Progenitor cell of endocrine pancreas (in vitro differentiated cells): ENCODE data around the gene MGAT4B. TPM values are rescaled to one million over a fixed set of nuclear protein-coding genes. Genes with fewer than 3 reads are reported as not detected.
A peak's percentile ranks its signal among the peaks of the same experiment; 100 is the strongest.

Experiments used
- DNase-seq: peaks from one replicate; pipeline ENCODE4 v3.0.0; 2021; ENCODE audit warnings: low spot score; ENCODE audit not compliant: unreplicated experiment
- H3K27ac Mint-ChIP-seq: 2 replicates; pipeline ENCODE4 v1.8.0; 2021; ENCODE audit warnings: mild to moderate bottlenecking, moderate library complexity, mixed read lengths
- H3K27me3 Mint-ChIP-seq: 2 replicates; pipeline ENCODE4 v1.8.0; 2021; ENCODE audit warnings: mixed read lengths
- H3K36me3 Mint-ChIP-seq: 2 replicates; pipeline ENCODE4 v1.8.0; 2022; ENCODE audit warnings: mixed read lengths; ENCODE audit not compliant: insufficient read depth
- H3K4me1 Mint-ChIP-seq: 2 replicates; pipeline ENCODE4 v1.8.0; 2021; ENCODE audit warnings: low read depth, mixed read lengths
- H3K4me3 Mint-ChIP-seq: 2 replicates; pipeline ENCODE4 v1.8.0; 2021; ENCODE audit warnings: low read depth, mild to moderate bottlenecking, moderate library complexity, mixed read lengths
- H3K9me3 Mint-ChIP-seq: 2 replicates; pipeline ENCODE4 v1.8.0; 2021; ENCODE audit warnings: low read depth, mixed read lengths
- total RNA-seq: library from RNA; stranded (reverse); gene quantifications from 2 replicates; pipeline ENCODE4 v1.2.1, GENCODE V29; 2021
- TF ChIP-seq, protein P1 (sequence below): fragments of 200-600 bp; sonication (generic); IDR thresholded peaks from one replicate; pipeline ENCODE4 v1.5.0; 2021; ENCODE audit warnings: antibody characterized with exemption, mild to moderate bottlenecking; ENCODE audit not compliant: unreplicated experiment

Gene MGAT4B
- total RNA-seq, 1 donor from 2014 or later = 159 TPM

DNA sequence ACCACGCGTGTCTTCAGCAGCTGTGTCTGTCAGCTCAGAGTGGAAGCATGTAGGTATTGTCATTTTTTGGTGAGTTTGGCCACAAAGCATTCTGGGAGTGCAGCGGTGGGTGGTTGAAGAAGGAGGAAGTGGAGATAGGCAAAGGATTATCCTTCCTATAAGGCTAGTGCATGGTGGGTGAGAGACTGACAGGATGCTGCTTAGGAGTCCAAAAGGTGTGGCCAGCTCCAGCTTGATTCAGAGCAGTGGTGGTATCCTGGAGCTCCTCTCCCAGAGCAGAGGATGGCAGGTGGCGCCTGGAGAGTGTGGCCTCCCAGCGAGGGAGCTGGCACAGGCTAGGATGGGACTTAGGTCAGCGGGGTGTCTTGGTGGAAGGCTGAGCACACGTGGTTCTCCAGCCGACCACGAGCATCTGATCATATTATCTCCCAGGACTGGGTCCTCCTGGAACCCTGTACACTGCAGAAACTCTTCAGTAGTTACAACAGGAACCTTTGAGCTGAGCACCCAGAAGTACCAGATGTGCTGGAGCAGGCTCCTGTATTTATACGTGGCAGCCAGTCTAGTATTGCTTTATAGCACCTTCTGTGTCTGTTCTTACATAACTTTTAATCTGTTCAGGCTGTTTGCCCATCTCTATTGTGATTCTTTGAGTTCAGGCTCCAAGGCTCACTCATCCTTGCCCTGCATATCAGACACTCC lies 44.4 kb downstream of the MGAT4B start:
- no peaks in the 10 kb centered on the region for H3K9me3 Mint-ChIP-seq
- no peak for DNase-seq
- no peak overlapping the region for H3K4me3 Mint-ChIP-seq
- TF ChIP-seq, protein P1, sequence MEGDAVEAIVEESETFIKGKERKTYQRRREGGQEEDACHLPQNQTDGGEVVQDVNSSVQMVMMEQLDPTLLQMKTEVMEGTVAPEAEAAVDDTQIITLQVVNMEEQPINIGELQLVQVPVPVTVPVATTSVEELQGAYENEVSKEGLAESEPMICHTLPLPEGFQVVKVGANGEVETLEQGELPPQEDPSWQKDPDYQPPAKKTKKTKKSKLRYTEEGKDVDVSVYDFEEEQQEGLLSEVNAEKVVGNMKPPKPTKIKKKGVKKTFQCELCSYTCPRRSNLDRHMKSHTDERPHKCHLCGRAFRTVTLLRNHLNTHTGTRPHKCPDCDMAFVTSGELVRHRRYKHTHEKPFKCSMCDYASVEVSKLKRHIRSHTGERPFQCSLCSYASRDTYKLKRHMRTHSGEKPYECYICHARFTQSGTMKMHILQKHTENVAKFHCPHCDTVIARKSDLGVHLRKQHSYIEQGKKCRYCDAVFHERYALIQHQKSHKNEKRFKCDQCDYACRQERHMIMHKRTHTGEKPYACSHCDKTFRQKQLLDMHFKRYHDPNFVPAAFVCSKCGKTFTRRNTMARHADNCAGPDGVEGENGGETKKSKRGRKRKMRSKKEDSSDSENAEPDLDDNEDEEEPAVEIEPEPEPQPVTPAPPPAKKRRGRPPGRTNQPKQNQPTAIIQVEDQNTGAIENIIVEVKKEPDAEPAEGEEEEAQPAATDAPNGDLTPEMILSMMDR = no peak
- H3K27me3 Mint-ChIP-seq = no peaks in the 10 kb centered on the region
- H3K27ac Mint-ChIP-seq = peak overlapping the region; percentile 83
- peaks cover 5% of the 10 kb centered on the region for H3K36me3 Mint-ChIP-seq
- H3K4me1 Mint-ChIP-seq = peaks cover 41% of the 10 kb centered on the region

GRCh38 chr5:179759581-179760551 lies 46.8 kb downstream of the MGAT4B start:
- Mint-ChIP-seq H3K27ac (peak overlapping the region; percentile 89), H3K4me1 (peaks cover 52% of the 10 kb centered on the region), H3K9me3 (no peaks in the 10 kb centered on the region), H3K4me3 (no peak overlapping the region), H3K36me3 (peaks cover 4% of the 10 kb centered on the region), H3K27me3 (no peaks in the 10 kb centered on the region)
- DNase-seq = no peak
- TF ChIP-seq, protein P1 = no peak

DNA sequence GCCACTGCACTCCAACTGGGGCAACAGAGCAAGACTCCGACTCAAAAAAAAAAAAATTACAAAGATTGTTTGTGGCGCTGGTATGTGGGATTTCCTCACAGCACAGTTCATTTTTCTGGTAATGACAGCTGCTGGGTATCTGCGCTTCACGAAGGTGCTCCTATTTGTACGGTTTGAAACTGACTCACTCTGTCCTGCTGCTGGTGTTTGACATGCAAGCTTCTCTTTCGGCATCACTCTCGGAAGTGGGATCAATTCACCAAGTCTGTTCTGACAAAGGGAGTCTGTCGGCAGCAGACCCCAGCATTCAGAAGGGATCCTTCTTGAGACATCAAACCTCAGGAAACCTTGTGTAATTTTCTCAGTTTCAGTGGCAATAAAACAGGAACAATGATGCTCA lies 47.7 kb downstream of the MGAT4B start:
- H3K27ac Mint-ChIP-seq = peak overlapping the region; percentile 67
- H3K27me3 Mint-ChIP-seq = no peaks in the 10 kb centered on the region
- no peaks in the 10 kb centered on the region for H3K9me3 Mint-ChIP-seq
- DNase-seq = no peak
- peaks cover 58% of the 10 kb centered on the region for H3K4me1 Mint-ChIP-seq
- H3K36me3 Mint-ChIP-seq = peaks cover 4% of the 10 kb centered on the region
- TF ChIP-seq, protein P1 = no peak
- no peak overlapping the region for H3K4me3 Mint-ChIP-seq

- peaks cover 6% of the 10 kb centered on the region for H3K36me3 Mint-ChIP-seq
- H3K27me3 Mint-ChIP-seq = no peaks in the 10 kb centered on the region
- H3K4me3 Mint-ChIP-seq = peak overlapping the region; percentile 35
- TF ChIP-seq, protein P1 = no peak
- DNase-seq = no peak
- H3K27ac Mint-ChIP-seq = peak overlapping the region; percentile 88
- no peaks in the 10 kb centered on the region for H3K9me3 Mint-ChIP-seq
- H3K4me1 Mint-ChIP-seq = peaks cover 35% of the 10 kb centered on the region
These were observed 51.6 kb downstream of the MGAT4B start for GRCh38 chr5:179755022-179755421.

- H3K27ac Mint-ChIP-seq = peak overlapping the region; percentile 88
- TF ChIP-seq, protein P1 = no peak
These were observed 52.7 kb downstream of the MGAT4B start for GRCh38 chr5:179753971-179754370.

More at GRCh38 chr5:179753971-179754370, 52.7 kb downstream of the MGAT4B start:
- Mint-ChIP-seq H3K4me3 (no peak overlapping the region), H3K9me3 (no peaks in the 10 kb centered on the region), H3K4me1 (peaks cover 26% of the 10 kb centered on the region), H3K36me3 (peaks cover 5% of the 10 kb centered on the region), H3K27me3 (no peaks in the 10 kb centered on the region)
- no peak for DNase-seq
